Testis (tissue), 3 donors: ENCODE measurements around the gene EHF. TPM values are rescaled to one million over a fixed set of nuclear protein-coding genes. Genes with fewer than 3 reads are reported as not detected.

ENCODE experiments used
- DNase-seq: peaks from one replicate; pipeline ENCODE4 v3.0.0-alpha.2; 2019
- H3K27ac ChIP-seq, 2 donors: fragments of 200-600 bp; sonication (generic); one replicate each; pipeline ENCODE4 v1.5.1; 2019
- H3K27me3 ChIP-seq: fragments of 200-600 bp; sonication (generic); one replicate; pipeline ENCODE4 v1.5.1; 2019
- H3K36me3 ChIP-seq: fragments of 200-600 bp; sonication (generic); one replicate; pipeline ENCODE4 v1.5.1; 2017; ENCODE audit warnings: low read depth; ENCODE audit errors: missing control alignments
- H3K4me1 ChIP-seq: fragments of 200-600 bp; sonication (generic); one replicate; pipeline ENCODE4 v1.5.1; 2019
- H3K4me3 ChIP-seq, 2 donors: fragments of 200-600 bp; sonication (generic); one replicate each; pipeline ENCODE4 v1.5.1; 2017 to 2019
- H3K9me3 ChIP-seq: fragments of 200-600 bp; sonication (generic); one replicate; pipeline ENCODE4 v1.5.1; 2017
- CTCF ChIP-seq, 3 experiments: fragments of 450-650 bp in 2 of 3; fragments of 200-600 bp in 1 of 3; sonication (generic) in 1 of 3; IDR thresholded peaks; one replicate each; pipeline ENCODE4 v1.5.1; 2016 to 2019; ENCODE audit warnings: antibody characterized with exemption in 3 of 3, mild to moderate bottlenecking in 2 of 3, moderate library complexity in 1 of 3
- POLR2A ChIP-seq: fragments of 450-650 bp; IDR thresholded peaks from one replicate; pipeline ENCODE4 v1.6.1; 2017; ENCODE audit warnings: antibody characterized with exemption, mild to moderate bottlenecking, moderate library complexity
- WGBS, 2 donors: methylation state at CpG; one replicate each; pipeline ENCODE4 v1.1.5; 2018; 5-methylcytosine and 5-hydroxymethylcytosine counted together
- intact Hi-C: fragments of 100-400 bp; cut with DNase I; formaldehyde crosslinking; loops from one replicate; pipeline ENCODE4 v1.15.1; 2023; ENCODE audit warnings: low total_unique reads
- polyA plus RNA-seq: library from polyadenylated mRNA; stranded (reverse); fragments of 350-450 nt; fragmentation: Illumina TruSeq; extraction: RNeasy Lipid Tissue Mini Kit (QIAGEN cat#74804); gene quantifications from one replicate; pipeline ENCODE4 v1.2.3, GENCODE V29; 2014; ENCODE audit warnings: low read depth, low replicate concordance; ENCODE audit not compliant: insufficient read depth
- total RNA-seq, 2 donors: library from RNA; depleted of rRNA; stranded (reverse); fragments of >200 nt; gene quantifications; one replicate each; pipeline ENCODE4 v1.2.3, GENCODE V29; 2016

The EHF gene
- total and polyA plus RNA-seq, 3 donors from 2014 or later = 0.24 to 3.5 (median 1.1) TPM

- Histone ChIP-seq H3K36me3 (no peaks in the 10 kb centered on the region), H3K27ac (no peak overlapping the region), H3K9me3 (no peaks in the 10 kb centered on the region), H3K27me3 (no peaks in the 10 kb centered on the region), H3K4me3 (no peak overlapping the region), H3K4me1 (no peaks in the 10 kb centered on the region)
- intact Hi-C loops = no loop called here
- 92 to 97% methylated on average over 4 of the region's 4 CpGs for WGBS, 2 donors
- no peak for TF ChIP-seq CTCF (IDR thresholded peaks at IDR 0.05)
- no peak for TF ChIP-seq POLR2A
- DNase-seq = no peak
Observed at GRCh38 chr11:34668583-34669053, 47.7 kb downstream of the EHF start.

- H3K27ac ChIP-seq = no peak overlapping the region
- intact Hi-C loops = no loop called here
- H3K27me3 ChIP-seq = no peaks in the 10 kb centered on the region
- no peak overlapping the region for H3K4me3 ChIP-seq
- H3K36me3 ChIP-seq = no peaks in the 10 kb centered on the region
- no peak for DNase-seq
- 72 to 77% methylated on average over 3 of the region's 3 CpGs for WGBS, 2 donors
- H3K9me3 ChIP-seq = no peaks in the 10 kb centered on the region
- TF ChIP-seq CTCF (IDR thresholded peaks at IDR 0.05) (no peak), POLR2A (no peak)
- no peaks in the 10 kb centered on the region for H3K4me1 ChIP-seq
Observed at GRCh38 chr11:34669458-34669857, 48.6 kb downstream of the EHF start.

- intact Hi-C loops = no loop called here
- no peaks in the 10 kb centered on the region for H3K4me1 ChIP-seq
- WGBS, 2 donors = 82 to 100% methylated on average over 1 of the region's 1 CpG
- TF ChIP-seq CTCF (IDR thresholded peaks at IDR 0.05) = no peak
- no peak for TF ChIP-seq POLR2A
- H3K27ac ChIP-seq = no peak overlapping the region
- H3K27me3 ChIP-seq = no peaks in the 10 kb centered on the region
- no peaks in the 10 kb centered on the region for H3K9me3 ChIP-seq
- no peak overlapping the region for H3K4me3 ChIP-seq
- no peaks in the 10 kb centered on the region for H3K36me3 ChIP-seq
- DNase-seq = no peak
Observed at GRCh38 chr11:34671117-34671516, 50.2 kb downstream of the EHF start.

- 50 to 91% methylated on average over 1 of the region's 1 CpG for WGBS, 2 donors
- intact Hi-C loops = no loop called here
- TF ChIP-seq CTCF (IDR thresholded peaks at IDR 0.05) (no peak), POLR2A (no peak)
- no peak overlapping the region for H3K4me3 ChIP-seq
- H3K36me3 ChIP-seq = no peaks in the 10 kb centered on the region
- H3K4me1 ChIP-seq = no peaks in the 10 kb centered on the region
- no peak overlapping the region for H3K27ac ChIP-seq
- H3K9me3 ChIP-seq = no peaks in the 10 kb centered on the region
- H3K27me3 ChIP-seq = no peaks in the 10 kb centered on the region
- no peak for DNase-seq
Observed at GRCh38 chr11:34671946-34672345, 51.1 kb downstream of the EHF start.

GRCh38 chr11:34674038-34674437, 53.1 kb downstream of the EHF start:
- Histone ChIP-seq H3K4me3 (no peak overlapping the region), H3K27ac (no peak overlapping the region), H3K27me3 (no peaks in the 10 kb centered on the region), H3K36me3 (no peaks in the 10 kb centered on the region), H3K4me1 (no peaks in the 10 kb centered on the region), H3K9me3 (no peaks in the 10 kb centered on the region)
- DNase-seq = no peak
- intact Hi-C loops = no loop called here
- TF ChIP-seq CTCF (IDR thresholded peaks at IDR 0.05) = no peak
- TF ChIP-seq POLR2A = no peak
- 0% methylated on average over 1 of the region's 1 CpG for WGBS, 2 donors
